Spinal cord (tissue), 10 donors: ENCODE measurements around the gene IL32. TPM values are rescaled to one million over a fixed set of nuclear protein-coding genes. Genes with fewer than 3 reads are reported as not detected.
A peak's percentile ranks its signal among the peaks of the same experiment; 100 is the strongest.

Experiments
- DNase-seq, 6 donors: peaks; one replicate each; pipeline versions ENCODE4 v3.0.0 to v3.0.0-alpha.2; 2013 to 2015; ENCODE audit warnings: low spot score in 6 of 6, low read depth in 4 of 6
- H3K27ac ChIP-seq: one replicate; pipeline ENCODE4 v1.5.1; 2013; ENCODE audit warnings: low read depth, low read length, control low read depth
- H3K27me3 ChIP-seq: one replicate; pipeline ENCODE4 v1.6.1; 2013; ENCODE audit warnings: low read length; ENCODE audit not compliant: control insufficient read depth, insufficient read depth
- H3K36me3 ChIP-seq: one replicate; pipeline ENCODE4 v1.6.1; 2013; ENCODE audit warnings: low read length; ENCODE audit not compliant: control insufficient read depth, insufficient read depth
- H3K4me1 ChIP-seq: one replicate; pipeline ENCODE4 v1.6.1; 2013; ENCODE audit warnings: low read length; ENCODE audit not compliant: control insufficient read depth, insufficient read depth
- H3K4me3 ChIP-seq: one replicate; pipeline ENCODE4 v1.5.1; 2013; ENCODE audit warnings: low read depth, low read length, control low read depth
- H3K9me3 ChIP-seq: one replicate; pipeline ENCODE4 v1.6.1; 2013; ENCODE audit warnings: low read length; ENCODE audit not compliant: control insufficient read depth, insufficient read depth
- WGBS: methylation state at CpG from one replicate; pipeline ENCODE4 v1.1.5; 2013; ENCODE audit warnings: missing lambda C conversion rate; ENCODE audit not compliant: insufficient coverage; 5-methylcytosine and 5-hydroxymethylcytosine counted together
- polyA plus RNA-seq, 2 donors: library from polyadenylated mRNA; unstranded; fragments of 120-200 nt; gene quantifications; one replicate each; pipeline ENCODE4 v1.2.1, GENCODE V29; 2013; ENCODE audit not compliant: insufficient read length in 2 of 2
- small RNA-seq: library from RNA; depleted of rRNA; stranded (forward); fragments of <200 nt; gene quantifications from one replicate; pipeline ENCODE3, GENCODE V24; 2014; ENCODE audit warnings: low replicate concordance
- total RNA-seq, 2 donors: library from RNA; depleted of rRNA in 1 of 2; stranded (reverse); fragments of 120-200 nt in 1 of 2; fragments of >200 nt in 1 of 2; gene quantifications; one replicate each; pipeline versions ENCODE4 v1.2.3 to v1.2.4, GENCODE V29; 2013 to 2014
- donor health status: healthy.

IL32 gene
- total and polyA plus RNA-seq, 4 donors, result 9.0 to 20.2 (median 12.5) TPM

- peak overlapping the region; percentile 79 for H3K27ac ChIP-seq
- peak in 1 of 6 donors; percentile 61 for DNase-seq
- H3K4me3 ChIP-seq, result peak overlapping the region; percentile 93
- H3K36me3 ChIP-seq, result peaks cover 38% of the 10 kb centered on the region
- no peaks in the 10 kb centered on the region for H3K27me3 ChIP-seq
- H3K9me3 ChIP-seq, result no peaks in the 10 kb centered on the region
- 20% methylated on average over 19 of the region's 19 CpGs for WGBS
- peaks cover 34% of the 10 kb centered on the region for H3K4me1 ChIP-seq
These were observed 47.6 kb downstream of the IL32 start for GRCh38 chr16:3112881-3113574.

DNA sequence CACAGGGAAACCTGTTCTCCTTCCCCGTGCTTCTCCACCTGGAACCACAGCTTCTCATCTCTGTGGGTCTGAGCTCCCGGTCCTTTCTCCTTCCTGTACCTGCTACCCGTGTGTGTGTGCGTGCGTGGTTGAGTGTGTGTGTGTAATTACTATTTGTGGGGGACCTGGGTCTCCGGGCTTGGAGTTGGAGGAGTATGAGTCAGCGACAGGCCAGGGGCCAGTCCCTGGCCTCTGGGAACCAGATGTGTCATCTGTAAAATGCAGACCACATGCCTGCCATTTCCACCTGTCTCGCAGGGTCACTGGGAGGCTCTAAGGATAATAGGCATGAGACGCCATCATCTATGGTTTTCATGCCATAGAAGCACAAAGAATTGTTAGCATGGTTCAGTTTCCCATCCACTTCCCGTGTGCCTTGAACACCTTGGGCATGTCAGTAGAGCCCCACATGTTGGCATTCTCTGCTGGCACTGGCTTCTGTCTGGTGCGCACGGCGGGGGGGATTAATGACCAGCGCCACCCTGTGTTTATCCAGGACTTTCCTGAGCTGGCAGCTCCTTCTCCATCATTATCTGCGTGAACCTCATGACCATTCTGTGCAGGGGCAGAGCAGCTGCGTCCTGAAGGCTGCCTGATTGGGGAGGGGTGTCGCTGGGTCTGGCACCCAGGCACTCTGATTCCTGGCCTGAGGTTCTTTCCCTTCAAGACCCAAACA, 48.5 kb downstream of the IL32 start:
- WGBS, result 77% methylated on average over 10 of the region's 17 CpGs

DNA sequence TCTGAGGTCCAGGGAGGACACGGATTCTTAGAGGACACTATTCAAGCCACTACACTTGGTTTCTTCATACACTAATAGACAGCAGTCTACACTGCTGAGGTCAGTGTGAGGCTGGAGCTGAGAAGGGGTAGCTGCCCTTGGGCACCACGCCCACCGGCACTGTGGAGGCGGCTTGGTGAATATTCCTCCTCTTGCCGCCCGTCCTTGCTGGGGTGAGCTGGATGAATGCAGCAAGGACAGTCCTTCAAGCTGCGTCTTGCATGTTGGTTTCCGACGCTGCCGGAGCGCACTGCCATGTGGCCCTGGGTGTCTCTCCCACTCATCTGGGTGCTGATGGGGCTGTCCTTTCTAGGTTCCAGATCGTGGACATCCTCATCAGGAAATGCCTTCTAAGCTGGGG, 49.6 kb downstream of the IL32 start:
- H3K4me3 ChIP-seq, result no peak overlapping the region
- DNase-seq, result no peak
- peaks cover 58% of the 10 kb centered on the region for H3K36me3 ChIP-seq

More for the DNA sequence above, 48.5 kb downstream of the IL32 start:
- peaks cover 47% of the 10 kb centered on the region for H3K36me3 ChIP-seq
- no peak overlapping the region for H3K27ac ChIP-seq
- no peaks in the 10 kb centered on the region for H3K9me3 ChIP-seq
- H3K27me3 ChIP-seq, result no peaks in the 10 kb centered on the region
- DNase-seq, result no peak
- peak overlapping the region; percentile 93 for H3K4me3 ChIP-seq
- peaks cover 34% of the 10 kb centered on the region for H3K4me1 ChIP-seq

DNA sequence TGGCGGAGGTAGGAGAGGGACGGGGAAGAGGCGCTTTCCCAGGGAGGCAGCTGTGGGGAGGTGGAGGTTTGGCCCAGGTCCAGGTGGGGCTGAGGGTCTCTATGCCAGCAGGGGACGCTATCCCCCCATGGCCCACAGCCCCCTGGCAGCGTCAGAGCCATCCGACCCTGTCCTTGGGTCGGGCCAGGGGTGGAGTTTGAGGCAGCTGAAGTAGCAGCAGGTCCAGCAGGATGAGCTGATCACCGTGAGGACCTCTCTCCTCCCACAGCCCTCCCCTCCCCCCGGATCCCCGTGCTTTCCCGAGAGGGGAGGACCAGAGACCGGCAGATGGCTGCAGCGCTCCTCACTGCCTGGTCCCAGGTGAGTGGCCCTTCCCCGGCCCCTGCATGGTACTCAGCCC, 50.1 kb downstream of the IL32 start:
- Histone ChIP-seq H3K4me3 (no peak overlapping the region), H3K4me1 (peaks cover 34% of the 10 kb centered on the region), H3K27me3 (no peaks in the 10 kb centered on the region), H3K9me3 (no peaks in the 10 kb centered on the region), H3K36me3 (peaks cover 64% of the 10 kb centered on the region), H3K27ac (no peak overlapping the region)
- 64% methylated on average over 12 of the region's 14 CpGs for WGBS
- no peak for DNase-seq

More for the DNA sequence above, 49.6 kb downstream of the IL32 start:
- Histone ChIP-seq H3K27ac (no peak overlapping the region), H3K27me3 (no peaks in the 10 kb centered on the region), H3K4me1 (peaks cover 34% of the 10 kb centered on the region), H3K9me3 (no peaks in the 10 kb centered on the region)
- 93% methylated on average over 12 of the region's 12 CpGs for WGBS

DNA sequence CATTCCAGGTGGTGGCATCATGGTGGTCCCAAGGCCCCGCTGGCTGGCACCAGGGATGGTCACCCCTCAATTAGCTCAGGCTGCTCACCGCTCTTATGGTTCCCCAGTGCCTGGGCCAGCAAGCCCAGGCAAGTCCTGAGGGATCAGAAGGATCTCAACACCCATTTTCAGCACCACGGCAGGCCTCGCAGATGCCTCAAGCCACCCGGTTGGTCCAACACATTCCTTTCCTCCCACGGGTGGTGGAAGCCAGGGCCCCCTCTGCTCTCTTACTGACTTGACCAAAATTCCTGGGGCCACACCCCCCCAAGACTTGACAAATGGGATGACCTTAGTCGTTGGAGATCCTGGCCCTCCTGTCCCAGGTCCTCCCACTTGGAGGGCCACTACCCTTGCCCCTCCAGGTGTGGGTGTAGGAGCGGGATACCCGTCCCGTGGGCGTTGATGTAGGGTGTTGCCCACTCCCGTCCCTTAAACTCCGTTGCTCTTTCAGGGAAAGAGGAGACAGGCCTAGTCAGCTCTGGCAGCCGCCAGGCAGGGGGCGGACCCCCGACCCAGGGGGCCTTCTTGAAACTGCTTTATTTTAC, 52.9 kb downstream of the IL32 start:
- H3K4me3 ChIP-seq, result no peak overlapping the region
- no peaks in the 10 kb centered on the region for H3K9me3 ChIP-seq
- peaks cover 75% of the 10 kb centered on the region for H3K36me3 ChIP-seq
- no peaks in the 10 kb centered on the region for H3K27me3 ChIP-seq
- WGBS, result 97% methylated on average over 14 of the region's 16 CpGs
- H3K27ac ChIP-seq, result no peak overlapping the region
- peaks cover 20% of the 10 kb centered on the region for H3K4me1 ChIP-seq
- DNase-seq, result no peak

DNA sequence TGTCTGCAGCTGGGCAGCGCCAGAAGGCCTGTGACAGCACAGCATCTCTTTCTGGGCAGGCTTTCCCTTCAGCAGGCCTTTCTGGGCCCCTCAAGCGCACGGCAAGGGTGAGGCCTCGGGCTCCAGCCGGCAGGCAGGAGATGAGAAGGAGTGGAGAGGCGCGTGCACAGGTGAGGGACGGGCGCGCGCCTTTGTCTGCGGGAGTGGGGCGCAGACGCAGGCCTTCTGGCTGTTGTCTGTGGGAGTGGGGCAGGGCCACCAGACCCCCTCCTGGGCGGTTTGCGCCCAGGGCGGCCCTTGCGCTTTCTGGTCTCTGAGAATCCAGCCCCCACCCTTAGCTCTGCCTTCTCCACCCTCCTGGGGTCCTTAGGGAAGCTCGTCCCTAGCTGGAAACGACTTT, 53.4 kb downstream of the IL32 start:
- DNase-seq, result no peak
- Histone ChIP-seq H3K27me3 (no peaks in the 10 kb centered on the region), H3K27ac (no peak overlapping the region), H3K9me3 (no peaks in the 10 kb centered on the region), H3K36me3 (peaks cover 75% of the 10 kb centered on the region), H3K4me3 (no peak overlapping the region), H3K4me1 (peaks cover 20% of the 10 kb centered on the region)
- 89% methylated on average over 11 of the region's 20 CpGs for WGBS

Small RNA genes lying within 50 kb of the gene (small RNA-seq; reads per million reads assigned to genes)
- gene RNU1-22P, result 0.26 reads per million, percentile 20 among the genes with 10 or more reads in this experiment

Other genes starting within 250 kb of the IL32 start
- gene PRSS21, start 248.4 kb upstream of the IL32 start, total RNA-seq, result under 1 TPM in 1 of 2 donors, not detected in 1; 0.28 TPM
- gene PRSS21, start 248.4 kb upstream of the IL32 start, polyA plus RNA-seq, result not detected
- gene ZG16B, start 235.3 kb upstream of the IL32 start, total RNA-seq, result 1 to 10 TPM in 1 of 2 donors, under 1 TPM in 1; 0.59 to 2.4 TPM
- gene ZG16B, start 235.3 kb upstream of the IL32 start, polyA plus RNA-seq, result under 1 TPM; 0.32 TPM
- not detected for gene PRSS22, start 207.5 kb upstream of the IL32 start, total RNA-seq
- gene PRSS22, start 207.5 kb upstream of the IL32 start, polyA plus RNA-seq, result under 1 TPM in 1 of 2 donors, not detected in 1; 0.17 TPM
- gene FLYWCH2, start 182.4 kb upstream of the IL32 start, total RNA-seq, result 10 to 100 TPM; 28.1 to 63.1 TPM
- gene FLYWCH2, start 182.4 kb upstream of the IL32 start, polyA plus RNA-seq, result 10 to 100 TPM; 59.7 to 61.8 TPM
- 10 to 100 TPM; 17.5 to 18.2 TPM for gene FLYWCH1, start 153.7 kb upstream of the IL32 start, total RNA-seq
- gene FLYWCH1, start 153.7 kb upstream of the IL32 start, polyA plus RNA-seq, result 10 to 100 TPM; 55.9 TPM
- gene KREMEN2, start 101.4 kb upstream of the IL32 start, total RNA-seq, result under 1 TPM; 0.17 to 0.20 TPM
- gene KREMEN2, start 101.4 kb upstream of the IL32 start, polyA plus RNA-seq, result 1 to 10 TPM; 1.4 to 1.6 TPM
- 10 to 100 TPM; 22.6 to 26.4 TPM for gene PAQR4, start 96.3 kb upstream of the IL32 start, total RNA-seq
- 10 to 100 TPM; 74.0 to 82.4 TPM for gene PAQR4, start 96.3 kb upstream of the IL32 start, polyA plus RNA-seq
- 1 to 10 TPM; 3.1 to 7.2 TPM for gene PKMYT1, start 85.2 kb upstream of the IL32 start, total RNA-seq
- gene PKMYT1, start 85.2 kb upstream of the IL32 start, polyA plus RNA-seq, result 10 to 100 TPM; 20.0 to 32.6 TPM
- gene CLDN9, start 52.7 kb upstream of the IL32 start, total RNA-seq, result under 1 TPM; 0.06 to 0.20 TPM
- under 1 TPM; 0.36 to 0.38 TPM for gene CLDN9, start 52.7 kb upstream of the IL32 start, polyA plus RNA-seq
- gene CLDN6, start 47.5 kb upstream of the IL32 start, total RNA-seq, result under 1 TPM in 1 of 2 donors, not detected in 1; 0.28 TPM
- 1 to 10 TPM in 1 of 2 donors, under 1 TPM in 1; 0.43 to 1.0 TPM for gene CLDN6, start 47.5 kb upstream of the IL32 start, polyA plus RNA-seq
- 1 to 10 TPM; 5.8 to 9.9 TPM for gene TNFRSF12A, start 45.3 kb upstream of the IL32 start, total RNA-seq
- 1 to 10 TPM; 4.5 to 6.7 TPM for gene TNFRSF12A, start 45.3 kb upstream of the IL32 start, polyA plus RNA-seq
- 10 to 100 TPM; 20.4 to 66.2 TPM for gene HCFC1R1, start 41.7 kb upstream of the IL32 start, total RNA-seq
- 100 to 1,000 TPM; 155 to 161 TPM for gene HCFC1R1, start 41.7 kb upstream of the IL32 start, polyA plus RNA-seq
- 10 to 100 TPM in 1 of 2 donors, 1 to 10 TPM in 1; 7.2 to 12.5 TPM for gene THOC6, start 41.6 kb upstream of the IL32 start, total RNA-seq
- 10 to 100 TPM; 16.8 to 18.7 TPM for gene THOC6, start 41.6 kb upstream of the IL32 start, polyA plus RNA-seq
- under 1 TPM; 0.06 to 0.10 TPM for gene BICDL2, start 28.7 kb upstream of the IL32 start, total RNA-seq
- gene BICDL2, start 28.7 kb upstream of the IL32 start, polyA plus RNA-seq, result under 1 TPM; 0.38 to 0.39 TPM
- 1 to 10 TPM; 1.2 to 1.4 TPM for gene MMP25, start 19.1 kb upstream of the IL32 start, total RNA-seq
- gene MMP25, start 19.1 kb upstream of the IL32 start, polyA plus RNA-seq, result 10 to 100 TPM in 1 of 2 donors, 1 to 10 TPM in 1; 7.2 to 10.5 TPM
- gene ZSCAN10, start 33.7 kb downstream of the IL32 start, total RNA-seq, result not detected
- not detected for gene ZSCAN10, start 33.7 kb downstream of the IL32 start, polyA plus RNA-seq
- 10 to 100 TPM in 1 of 2 donors, 1 to 10 TPM in 1; 9.2 to 19.3 TPM for gene ZNF205, start 46.9 kb downstream of the IL32 start, total RNA-seq
- gene ZNF205, start 46.9 kb downstream of the IL32 start, polyA plus RNA-seq, result 10 to 100 TPM; 24.3 to 26.4 TPM
- 1 to 10 TPM; 4.2 to 5.7 TPM for gene ZNF213, start 69.4 kb downstream of the IL32 start, total RNA-seq
- 10 to 100 TPM; 28.9 to 30.2 TPM for gene ZNF213, start 69.4 kb downstream of the IL32 start, polyA plus RNA-seq
- gene OR1F1, start 122.6 kb downstream of the IL32 start, total RNA-seq, result under 1 TPM in 1 of 2 donors, not detected in 1; 0.20 TPM
- gene OR1F1, start 122.6 kb downstream of the IL32 start, polyA plus RNA-seq, result 1 to 10 TPM; 1.8 to 2.4 TPM
- 10 to 100 TPM in 1 of 2 donors, 1 to 10 TPM in 1; 9.8 to 14.9 TPM for gene ZNF200, start 169.5 kb downstream of the IL32 start, total RNA-seq
- 10 to 100 TPM in 1 of 2 donors, 1 to 10 TPM in 1; 9.8 to 11.1 TPM for gene ZNF200, start 169.5 kb downstream of the IL32 start, polyA plus RNA-seq
- gene MEFV, start 191.0 kb downstream of the IL32 start, total RNA-seq, result 1 to 10 TPM in 1 of 2 donors, under 1 TPM in 1; 0.33 to 1.8 TPM
- under 1 TPM; 0.29 to 0.36 TPM for gene MEFV, start 191.0 kb downstream of the IL32 start, polyA plus RNA-seq
- 10 to 100 TPM; 34.5 to 44.8 TPM for gene ZNF263, start 217.9 kb downstream of the IL32 start, total RNA-seq
- gene ZNF263, start 217.9 kb downstream of the IL32 start, polyA plus RNA-seq, result 10 to 100 TPM; 30.0 to 30.2 TPM
- gene TIGD7, start 239.8 kb downstream of the IL32 start, total RNA-seq, result 10 to 100 TPM; 20.3 to 23.8 TPM
- 10 to 100 TPM; 12.0 to 14.0 TPM for gene TIGD7, start 239.8 kb downstream of the IL32 start, polyA plus RNA-seq
- gene ZNF75A, start 239.9 kb downstream of the IL32 start, total RNA-seq, result 10 to 100 TPM; 39.8 to 54.8 TPM
- gene ZNF75A, start 239.9 kb downstream of the IL32 start, polyA plus RNA-seq, result 10 to 100 TPM; 40.5 to 53.6 TPM